ENCODE measurements around the gene MACC1.
"Not testable (repeated sequence)": the region's sequence is repeated elsewhere in the genome, so short reads cannot be mapped to it uniquely, and the experiment has no call there.

Gene MACC1

DNA sequence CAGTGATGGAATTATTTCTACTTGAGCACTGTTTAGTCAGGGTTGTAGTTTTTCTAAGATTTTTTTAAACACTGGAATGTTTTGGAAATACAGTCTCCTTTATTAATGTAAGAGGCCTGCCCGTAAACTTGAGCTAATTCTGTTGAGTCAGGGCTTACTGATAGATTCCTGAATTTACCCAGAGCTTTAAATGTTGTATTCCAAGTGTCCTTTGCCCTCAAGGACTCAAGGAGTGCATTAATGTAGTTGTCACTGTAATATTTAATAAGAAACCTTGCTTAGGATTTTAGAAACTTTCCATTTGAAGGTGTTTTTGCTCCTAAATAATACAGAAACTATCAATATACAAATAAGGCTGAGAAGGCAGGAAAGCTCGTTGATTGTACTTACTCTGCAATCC lies 89.2 kb downstream of the MACC1 start:
- DNase-seq (ENCODE audit: low spot score), result no peak

DNA sequence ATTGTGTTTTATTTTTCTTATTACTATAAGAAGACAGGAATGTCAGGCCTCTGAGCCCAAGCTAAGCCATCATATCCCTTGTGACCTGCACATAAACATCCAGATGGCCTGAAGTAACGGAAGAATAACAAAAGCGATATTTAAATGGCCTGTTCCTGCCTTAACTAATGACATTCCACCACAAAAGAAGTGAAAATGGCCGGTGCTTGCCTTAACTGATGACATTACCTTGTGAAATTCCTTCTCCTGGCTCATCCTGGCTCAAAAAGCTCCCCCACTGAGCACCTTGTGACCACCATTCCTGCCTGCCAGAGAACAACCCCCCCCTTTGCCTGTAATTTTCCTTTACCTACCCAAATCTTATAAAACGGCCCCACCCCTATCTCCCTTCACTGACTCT lies 91.1 kb downstream of the MACC1 start:
- DNase-seq (ENCODE audit: low spot score), result not testable (repeated sequence)

DNA sequence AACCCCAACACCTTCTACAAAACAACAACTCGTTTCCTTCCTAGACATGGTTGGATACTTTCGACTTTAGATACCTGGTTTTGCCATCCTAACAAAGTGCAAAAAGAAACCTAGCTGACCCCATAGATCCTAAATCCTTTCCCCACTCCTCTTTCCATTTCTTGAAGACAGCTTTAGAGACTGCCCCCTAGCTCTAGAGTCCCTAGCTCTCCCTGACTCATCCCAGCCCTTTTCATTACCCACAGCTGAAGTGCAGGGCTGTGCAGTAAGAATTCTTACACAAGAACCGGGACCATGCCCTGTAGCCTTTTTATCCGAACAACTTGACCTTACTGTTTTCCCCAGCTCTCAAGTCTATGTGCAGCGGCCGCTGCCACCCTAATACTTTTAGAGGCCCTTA lies 93.1 kb downstream of the MACC1 start:
- not testable (repeated sequence) for DNase-seq (ENCODE audit: low spot score)

DNA sequence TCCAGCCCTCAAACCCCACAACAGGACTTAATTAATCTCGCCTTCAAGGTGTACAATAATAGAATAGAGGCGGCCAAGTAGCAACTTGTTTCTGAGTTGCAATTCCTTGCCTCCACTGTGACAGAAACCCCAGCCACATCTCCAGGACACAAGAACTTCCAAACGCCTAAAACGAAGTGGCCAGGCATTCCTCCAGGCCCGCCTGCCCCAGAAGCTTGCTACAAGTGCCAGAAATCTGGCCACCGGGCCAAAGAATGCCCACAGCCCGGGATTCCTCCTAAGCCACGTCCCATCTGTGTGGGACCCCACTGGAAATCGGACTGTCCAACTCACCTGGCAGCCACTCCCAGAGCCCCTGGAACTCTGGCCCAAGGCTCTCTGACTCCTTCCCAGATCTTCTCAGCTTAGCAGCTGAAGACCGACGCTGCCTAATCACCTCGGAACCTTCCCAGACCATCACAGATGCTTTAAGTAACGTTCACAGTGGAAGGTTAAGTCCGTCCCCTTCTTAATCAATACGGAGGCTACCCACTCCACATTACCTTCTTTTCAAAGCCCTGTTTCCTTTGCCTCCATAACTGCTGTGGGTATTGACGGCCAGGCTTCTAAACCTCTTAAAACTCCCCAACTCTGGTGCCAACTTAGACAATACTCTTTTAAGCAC lies 94.4 kb downstream of the MACC1 start:
- not testable (repeated sequence) for DNase-seq (ENCODE audit: low spot score)

DNA sequence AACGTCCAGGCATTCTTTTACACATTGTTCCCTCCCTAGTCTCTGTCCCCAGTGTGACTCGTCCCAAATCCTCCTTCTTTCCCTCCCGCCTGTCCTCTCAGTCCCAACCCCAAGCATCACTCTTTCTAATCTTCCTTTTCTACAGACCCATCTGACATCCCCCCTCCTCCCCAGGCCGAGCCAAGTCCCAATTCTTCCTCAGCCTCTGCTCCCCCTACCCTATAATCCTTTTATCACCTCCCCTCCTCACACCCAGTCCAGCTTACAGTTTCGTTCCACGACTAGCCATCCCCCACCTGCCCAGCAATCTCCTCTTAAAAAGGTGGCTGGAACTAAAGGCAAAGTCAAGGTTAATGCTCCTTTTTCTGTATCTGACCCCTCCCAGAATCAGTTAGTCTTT lies 95.1 kb downstream of the MACC1 start:
- DNase-seq (ENCODE audit: low spot score), result no peak

DNA sequence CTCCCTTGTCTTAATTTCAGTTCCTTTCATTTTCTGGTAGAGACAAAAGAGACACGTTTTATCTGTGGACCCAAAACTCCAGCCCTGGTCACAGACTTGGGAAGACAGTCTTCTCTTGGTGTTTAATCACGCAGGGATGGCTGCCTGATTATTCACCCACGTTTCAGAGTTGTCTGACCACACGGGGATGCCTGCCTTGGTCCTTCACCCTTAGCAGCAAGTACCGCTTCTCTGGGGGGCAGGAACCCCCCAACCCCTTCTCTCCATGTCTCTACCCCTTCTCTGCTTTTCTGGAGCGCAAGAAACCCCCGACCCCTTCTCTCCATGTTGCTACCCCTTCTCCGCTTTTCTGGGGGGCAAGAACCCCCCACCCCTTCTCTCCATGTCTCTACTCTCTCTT lies 95.8 kb downstream of the MACC1 start:
- DNase-seq (ENCODE audit: low spot score), result no peak

DNA sequence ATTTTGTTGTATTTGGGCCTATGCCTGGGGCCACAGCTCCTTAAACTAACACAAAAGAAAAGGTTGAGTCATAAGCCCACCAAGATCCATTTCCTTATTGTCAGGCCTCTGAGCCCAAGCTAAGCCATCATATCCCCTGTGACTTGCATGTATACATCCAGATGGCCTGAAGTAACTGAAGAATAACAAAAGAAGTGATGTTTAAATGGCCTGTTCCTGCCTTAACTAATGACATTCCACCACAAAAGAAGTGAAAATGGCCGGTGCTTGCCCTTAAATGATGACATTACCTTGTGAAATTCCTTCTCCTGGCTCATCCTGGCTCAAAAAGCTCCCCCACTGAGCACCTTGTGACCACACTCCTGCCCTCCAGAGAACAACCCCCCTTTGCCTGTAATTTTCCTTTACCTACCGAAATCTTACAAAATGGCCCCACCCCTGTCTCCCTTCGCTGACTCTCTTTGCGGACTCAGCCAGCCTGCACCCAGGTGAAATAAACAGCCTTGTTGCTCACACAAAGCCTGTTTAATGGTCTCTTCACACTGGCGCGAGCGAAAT lies 96.5 kb downstream of the MACC1 start:
- DNase-seq (ENCODE audit: low spot score), result not testable (repeated sequence)

DNA sequence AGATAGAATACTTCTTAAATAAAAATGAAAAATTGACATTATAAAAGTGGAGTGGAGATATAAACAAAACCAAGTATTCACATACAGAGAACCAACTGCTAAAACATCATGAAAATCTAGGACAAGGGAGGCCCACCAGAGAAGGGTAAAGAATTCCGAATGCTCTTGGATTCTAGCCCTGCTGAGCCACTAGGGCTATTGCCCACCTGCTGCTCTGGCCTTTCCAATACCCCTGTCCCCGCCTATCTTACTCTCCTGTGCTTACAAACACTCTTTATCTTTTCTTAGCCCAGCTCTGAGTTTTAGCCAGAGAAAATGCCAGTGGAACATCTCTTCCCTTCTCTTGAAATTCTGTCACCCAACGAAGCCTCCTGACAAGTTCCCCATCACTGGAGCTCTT lies 100.3 kb downstream of the MACC1 start:
- DNase-seq (ENCODE audit: low spot score), result no peak

DNA sequence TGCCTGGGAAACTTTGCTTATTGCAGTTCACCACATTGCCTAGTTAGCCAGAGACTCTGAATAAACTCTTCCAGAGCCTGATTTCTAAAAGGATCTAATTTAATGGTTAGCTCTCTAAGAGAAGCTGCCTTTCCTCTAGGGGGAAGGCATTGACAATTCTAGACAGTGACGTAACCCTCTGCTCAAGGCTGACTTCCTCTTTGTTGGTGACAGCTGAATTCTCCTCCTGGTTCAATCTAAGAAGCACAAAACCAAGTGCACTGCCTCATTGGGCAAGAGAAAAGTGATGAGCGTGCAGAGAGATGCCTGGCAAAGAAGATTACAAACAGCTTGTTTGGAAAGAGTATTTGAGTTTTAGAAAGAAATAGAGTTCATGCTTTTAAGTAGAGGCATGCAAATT lies 102.7 kb downstream of the MACC1 start:
- DNase-seq (ENCODE audit: low spot score), result peak; percentile 58

DNA sequence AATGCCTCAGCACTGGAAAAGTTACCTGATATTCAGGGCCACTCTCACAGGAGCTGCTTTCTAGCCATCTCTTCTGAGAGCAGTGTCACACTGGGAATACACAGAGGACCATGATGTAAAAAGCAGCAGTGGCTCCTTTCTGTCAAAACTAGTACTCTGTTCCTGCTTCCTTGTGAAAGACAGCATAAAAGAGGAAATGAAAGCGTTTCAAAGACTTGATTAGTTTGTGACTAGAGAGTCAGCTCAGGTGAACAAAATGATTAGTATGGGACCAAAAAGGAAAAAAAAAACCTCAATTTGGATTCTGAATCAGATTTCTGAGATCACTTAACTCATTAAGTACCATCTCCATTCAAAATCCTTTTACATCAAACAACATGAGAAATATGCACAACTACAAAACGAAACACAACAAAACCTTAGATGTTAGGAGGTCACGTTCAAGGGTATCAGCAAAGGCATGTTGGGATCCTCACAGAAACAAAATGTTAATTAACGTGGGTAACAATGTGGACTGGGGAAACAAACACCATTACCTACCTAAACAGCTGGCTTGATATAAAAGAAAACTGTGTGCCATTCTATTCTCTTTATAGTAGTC lies 103.7 kb downstream of the MACC1 start:
- DNase-seq (ENCODE audit: low spot score), result peak; percentile 18

DNA sequence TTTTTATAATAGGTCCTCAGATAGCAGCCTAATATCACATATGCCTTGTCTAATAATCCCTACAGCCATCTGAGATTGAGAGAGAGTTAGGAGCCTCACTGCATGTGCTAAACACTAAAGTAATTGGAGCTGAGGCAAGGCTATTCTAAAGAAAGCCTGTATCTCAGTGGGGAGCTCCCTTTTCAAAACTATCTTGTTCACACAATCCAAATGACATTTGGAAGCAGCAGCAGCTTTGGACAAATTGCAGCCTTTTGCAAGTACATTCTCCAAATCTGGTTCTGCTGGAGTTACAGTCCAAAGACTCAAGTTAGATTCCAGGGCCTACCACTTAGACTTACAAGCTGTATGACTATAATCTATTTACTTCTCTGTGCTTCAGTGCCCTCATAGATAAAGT lies 104.5 kb downstream of the MACC1 start:
- DNase-seq (ENCODE audit: low spot score), result no peak

DNA sequence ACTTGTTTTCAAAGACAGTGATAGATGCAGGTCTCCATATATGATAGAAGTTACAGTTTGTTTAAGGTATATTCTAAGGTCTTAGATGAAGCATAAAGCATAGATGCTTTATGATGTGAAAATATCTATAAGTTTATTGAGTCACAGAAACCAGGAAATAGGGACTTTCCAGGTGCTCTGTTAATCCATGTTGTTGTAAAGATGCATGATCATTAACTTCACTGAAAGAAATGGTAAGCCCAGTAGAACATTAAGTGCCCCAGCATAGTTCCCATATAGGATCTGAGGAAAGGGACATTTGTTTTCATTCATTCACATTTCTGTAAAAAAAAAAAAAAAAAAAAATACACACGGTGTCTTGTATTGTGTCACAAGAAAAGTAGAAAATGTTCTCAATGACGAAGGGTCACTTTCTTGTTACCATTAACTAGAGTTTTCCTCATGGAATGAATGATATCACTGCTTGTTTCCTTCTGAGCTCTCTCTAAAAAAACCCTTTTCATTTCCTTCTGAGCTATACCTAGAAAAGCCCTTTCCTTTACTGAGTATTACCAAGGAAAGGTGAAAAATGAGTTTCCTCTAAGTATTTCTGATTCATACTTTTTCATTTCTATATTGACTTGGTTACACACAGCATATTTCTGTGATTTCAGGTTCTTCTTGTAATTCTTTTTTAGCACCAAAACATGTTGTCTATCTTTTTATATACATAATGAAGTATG lies 105.2 kb downstream of the MACC1 start:
- no peak for DNase-seq (ENCODE audit: low spot score)

DNA sequence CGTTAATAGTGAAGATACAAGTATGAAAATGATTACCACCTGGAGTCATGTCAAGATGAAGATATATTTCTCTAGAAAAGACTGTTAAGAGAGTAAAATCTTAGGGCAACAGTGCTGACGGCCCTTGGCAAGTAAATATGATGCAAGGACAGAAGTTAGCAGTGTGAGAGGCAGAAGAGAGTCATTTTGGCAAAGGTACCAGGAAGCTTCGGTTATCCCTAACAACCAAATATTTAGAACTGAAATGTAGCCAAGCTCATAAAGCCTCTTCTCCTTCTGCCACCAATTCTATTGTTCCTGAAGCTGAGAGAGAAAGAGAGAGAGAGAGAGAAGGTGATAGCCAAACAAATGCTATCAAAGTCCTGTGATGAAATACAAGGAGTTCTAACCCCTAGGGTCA lies 109.6 kb downstream of the MACC1 start:
- no peak for DNase-seq (ENCODE audit: low spot score)

DNA sequence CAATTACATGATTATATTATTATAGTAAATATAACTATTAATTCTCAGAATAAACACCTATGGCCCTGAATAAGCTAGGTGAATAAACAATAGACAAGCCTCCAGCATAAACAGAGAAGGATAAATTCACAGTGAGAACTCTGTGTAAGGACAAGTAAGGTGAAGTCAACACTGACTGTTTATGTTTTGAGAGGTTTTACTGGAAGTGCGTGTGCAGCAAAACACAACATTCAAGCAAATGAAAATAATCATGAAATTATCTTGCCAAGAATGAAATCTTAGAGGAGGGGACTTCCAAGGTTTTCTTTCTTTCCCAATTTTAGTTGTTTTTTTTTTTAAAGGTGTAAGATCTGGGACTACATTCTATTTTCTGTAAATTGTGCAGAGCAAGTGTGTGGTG lies 112.5 kb downstream of the MACC1 start:
- DNase-seq (ENCODE audit: low spot score), result no peak

DNA sequence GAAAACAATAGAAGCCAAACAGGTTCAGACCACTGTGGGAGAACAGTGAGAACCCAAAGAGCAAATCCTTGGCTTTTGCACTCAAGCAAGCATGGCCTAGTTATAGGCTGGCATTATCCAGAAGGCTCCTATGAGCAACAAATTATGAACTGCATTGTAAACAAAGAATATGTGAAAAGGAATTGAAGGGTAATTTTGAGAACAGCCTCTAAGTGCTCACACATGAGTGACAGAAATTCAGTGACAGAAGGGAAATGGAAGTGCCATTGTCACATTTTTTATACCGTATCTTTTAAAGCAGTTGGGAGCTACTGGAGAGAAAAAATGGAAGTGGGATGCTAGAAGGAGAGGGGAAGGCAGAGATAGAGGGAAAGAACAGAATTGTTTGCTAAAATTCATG lies 114.2 kb downstream of the MACC1 start:
- DNase-seq (ENCODE audit: low spot score), result no peak

DNA sequence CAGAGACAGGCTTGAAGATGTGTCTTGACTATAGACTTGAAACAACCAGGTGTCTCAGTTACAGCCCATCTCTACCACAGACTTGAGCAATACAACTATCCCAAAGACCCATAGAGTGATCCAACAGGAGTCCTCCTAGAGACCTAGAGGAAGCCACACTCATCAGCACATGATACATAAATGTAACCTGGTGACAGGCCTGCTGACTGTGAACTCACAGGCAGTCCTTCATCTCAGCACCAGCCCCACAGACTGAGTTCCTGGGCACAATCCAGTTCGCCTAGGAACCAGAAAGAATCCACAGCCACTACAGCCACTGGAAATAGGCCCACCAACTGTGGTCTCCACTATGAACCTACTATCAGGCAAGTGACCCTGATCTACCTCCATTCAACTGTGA lies 121.3 kb downstream of the MACC1 start:
- no peak for DNase-seq (ENCODE audit: low spot score)

DNA sequence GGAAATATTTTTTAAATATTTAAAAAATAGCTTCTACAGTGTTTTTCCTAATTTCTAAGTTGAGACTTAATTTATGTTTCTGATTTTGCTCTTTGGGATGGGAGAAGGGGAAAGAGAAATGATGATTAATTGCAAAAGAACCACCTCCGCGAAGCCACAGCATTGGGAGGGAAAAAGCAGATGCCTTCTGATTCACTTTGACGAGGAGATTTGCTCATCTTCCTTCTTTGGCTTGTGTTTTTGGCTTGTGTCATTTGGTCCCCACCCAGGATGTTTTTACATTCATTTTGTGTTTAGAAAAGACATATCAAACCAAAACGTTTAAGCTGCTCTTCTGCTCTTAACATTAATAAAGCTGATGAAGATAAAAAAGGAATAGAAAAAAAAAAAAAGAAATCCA lies 121.7 kb downstream of the MACC1 start:
- no peak for DNase-seq (ENCODE audit: low spot score)

DNA sequence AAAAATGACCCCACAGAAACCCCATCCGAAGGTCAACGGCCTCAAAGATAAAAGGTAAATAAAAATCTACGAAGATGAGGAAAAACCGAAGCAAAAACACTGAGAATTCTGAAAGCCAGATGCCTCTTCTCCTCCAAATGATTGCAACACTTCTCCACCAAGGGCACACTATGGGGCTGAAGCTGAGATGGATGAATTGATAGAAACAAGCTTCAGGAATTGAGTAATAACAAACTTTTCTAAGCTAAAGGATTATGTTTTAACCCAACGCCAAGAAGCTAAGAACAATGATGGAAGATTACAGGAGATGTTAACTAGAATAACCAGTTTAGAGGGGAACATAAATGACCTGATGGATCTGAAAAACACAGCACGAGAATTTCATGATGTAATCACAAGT lies 127.8 kb downstream of the MACC1 start:
- no peak for DNase-seq (ENCODE audit: low spot score)

DNA sequence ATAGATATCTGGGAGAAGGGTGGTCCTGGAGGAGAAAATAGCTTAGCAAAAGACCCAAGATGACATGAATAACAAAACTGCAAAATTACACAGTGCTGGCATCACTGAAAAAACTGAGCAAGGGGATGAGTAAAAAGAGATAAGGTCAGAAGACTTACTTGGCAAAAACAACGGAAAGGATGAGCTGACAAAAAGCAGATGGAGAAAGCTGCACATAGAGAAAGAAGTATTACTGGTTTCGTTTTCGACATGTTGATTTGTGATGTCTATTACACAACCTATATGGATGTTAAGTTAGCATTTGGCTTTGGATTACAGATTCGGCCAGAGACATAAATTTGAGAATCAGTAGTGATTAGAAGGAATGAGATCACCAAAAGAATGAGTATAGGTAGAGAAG lies 132.1 kb downstream of the MACC1 start:
- no peak for DNase-seq (ENCODE audit: low spot score)
